Adrenal gland (tissue), 19 donors: Measurements from ENCODE around the gene GASK1A. TPM values are rescaled to one million over a fixed set of nuclear protein-coding genes. Genes with fewer than 3 reads are reported as not detected.

Experiments
- DNase-seq, 7 donors: peaks; one replicate each; pipeline ENCODE4 v3.0.0-alpha.2; 2019 to 2020
- H3K27ac ChIP-seq, 5 donors: fragments of 200-600 bp; sonication (generic) in 4 of 5; 1 replicate in 3 of 5; 2 replicates in 2 of 5; pipeline versions ENCODE4 v1.5.1 to v1.8.0; 2016 to 2020; ENCODE audit warnings: mild to moderate bottlenecking in 1 of 5
- H3K27me3 ChIP-seq: fragments of 200-600 bp; 2 replicates; pipeline ENCODE4 v1.8.0; 2021
- H3K36me3 ChIP-seq, 2 donors: fragments of 200-600 bp; replicated peaks in 1 of 2; 1 replicate in 1 of 2; 2 replicates in 1 of 2; pipeline versions ENCODE4 v1.5.1 to v1.8.0; 2018 to 2022
- H3K4me1 ChIP-seq, 2 donors: fragments of 200-600 bp; replicated peaks in 1 of 2; 1 replicate in 1 of 2; 2 replicates in 1 of 2; pipeline versions ENCODE4 v1.5.1 to v1.8.0; 2018 to 2021
- H3K4me3 ChIP-seq, 4 donors: fragments of 200-600 bp; sonication (generic) in 3 of 4; one replicate each; pipeline ENCODE4 v1.5.1; 2016 to 2018
- H3K9me3 ChIP-seq, 3 donors: fragments of 200-600 bp; sonication (generic) in 1 of 3; replicated peaks in 1 of 3; 1 replicate in 2 of 3; 2 replicates in 1 of 3; pipeline versions ENCODE4 v1.5.1 to v1.8.0; 2016 to 2021
- POLR2A ChIP-seq, 2 donors: fragments of 450-650 bp; IDR thresholded peaks; one replicate each; pipeline ENCODE4 v1.6.1; 2017; ENCODE audit warnings: antibody characterized with exemption in 2 of 2, mild to moderate bottlenecking in 2 of 2, moderate library complexity in 1 of 2
- WGBS, 4 donors: extraction: QIAGEN DNeasy Blood & Tissue Kit in 2 of 4; methylation state at CpG; one replicate each; pipeline versions ENCODE4 v1.1.5 to v1.1.7; 2013 to 2017; 5-methylcytosine and 5-hydroxymethylcytosine counted together
- intact Hi-C, 2 donors: fragments of 100-400 bp; cut with DNase I; formaldehyde crosslinking; loops; one replicate each; pipeline versions ENCODE4 v1.14.1 to v1.15.0; 2022 to 2023
- long read RNA-seq, 10 donors: library from polyadenylated mRNA in 3 of 10; unstranded in 2 of 10; stranded (forward) in 1 of 10; transcript quantifications; one replicate each; pipeline ENCODE4 v2.0.0 and lab custom pipeline, GENCODE V29; 2021 to 2026
- polyA plus RNA-seq, 3 donors: library from polyadenylated mRNA; stranded (reverse); fragments of 200-250 nt in 2 of 3; fragments of 350-450 nt in 1 of 3; fragmentation: Illumina TruSeq in 1 of 3; extraction: RNeasy Lipid Tissue Mini Kit (QIAGEN cat#74804) in 1 of 3; gene quantifications; one replicate each; pipeline ENCODE4 v1.2.3, GENCODE V29; 2013 to 2014
- total RNA-seq, 9 donors: library from RNA; depleted of rRNA in 4 of 9; stranded (reverse); fragments of >200 nt in 4 of 9; fragments of 120-200 nt in 1 of 9; fragmentation: NEBNext Ultra II Directional in 1 of 9; extraction: Animal tissue kit (Norgen Biotek cat#: 25700) in 1 of 9; gene quantifications; one replicate each; pipeline versions ENCODE4 v1.1.0 to v1.2.4, GENCODE V29; 2013 to 2023
- TF ChIP-seq, protein P1 (sequence below), 6 experiments: fragments of 450-650 bp in 4 of 6; fragments of 200-600 bp in 2 of 6; sonication (generic) in 1 of 6; IDR thresholded peaks; 1 replicate in 5 of 6; 2 replicates in 1 of 6; pipeline versions ENCODE4 v1.5.1 to v1.8.0; 2016 to 2021; ENCODE audit warnings: antibody characterized with exemption in 6 of 6, mild to moderate bottlenecking in 2 of 6, moderate library complexity in 1 of 6
- donor health status: healthy with polysubstance abuse.
- donor health status: Bipolar disorder and iron deficiency.
- donor health status: DM: yes; HTN: yes; CAD: no.
- donor health status: DM: no; HTN: no; CAD: no.
- donor health status: DM: no; HTN: no; CAD: no.
- donor health status: DM: yes; HTN: yes; CAD: no.

Gene GASK1A
- total RNA-seq, result 10 to 100 TPM in 2 of 9 donors, 1 to 10 TPM in 7; 2.9 to 15.5 (median 6.2) TPM
- polyA plus RNA-seq, result 1 to 10 TPM; 1.5 to 2.4 (median 2.3) TPM
- long read RNA-seq, donor 1, result 0 reads
- long read RNA-seq, donor 2, result 0 reads
- long read RNA-seq, donor 3, result 0 reads
- long read RNA-seq, donor 4, result 0 reads
- long read RNA-seq, donor 5, partial matches to known transcripts, result 1 of 3 reads
- long read RNA-seq, donor 5, other reads (novel, unspliced or antisense), result 1 of 3 reads
- long read RNA-seq, donor 6, result 0 reads
- long read RNA-seq, donor 7, result 0 reads
- long read RNA-seq, donor 8, result 0 reads
- long read RNA-seq, donor 9, result 0 reads
- long read RNA-seq, donor 10, result 0 reads

DNA sequence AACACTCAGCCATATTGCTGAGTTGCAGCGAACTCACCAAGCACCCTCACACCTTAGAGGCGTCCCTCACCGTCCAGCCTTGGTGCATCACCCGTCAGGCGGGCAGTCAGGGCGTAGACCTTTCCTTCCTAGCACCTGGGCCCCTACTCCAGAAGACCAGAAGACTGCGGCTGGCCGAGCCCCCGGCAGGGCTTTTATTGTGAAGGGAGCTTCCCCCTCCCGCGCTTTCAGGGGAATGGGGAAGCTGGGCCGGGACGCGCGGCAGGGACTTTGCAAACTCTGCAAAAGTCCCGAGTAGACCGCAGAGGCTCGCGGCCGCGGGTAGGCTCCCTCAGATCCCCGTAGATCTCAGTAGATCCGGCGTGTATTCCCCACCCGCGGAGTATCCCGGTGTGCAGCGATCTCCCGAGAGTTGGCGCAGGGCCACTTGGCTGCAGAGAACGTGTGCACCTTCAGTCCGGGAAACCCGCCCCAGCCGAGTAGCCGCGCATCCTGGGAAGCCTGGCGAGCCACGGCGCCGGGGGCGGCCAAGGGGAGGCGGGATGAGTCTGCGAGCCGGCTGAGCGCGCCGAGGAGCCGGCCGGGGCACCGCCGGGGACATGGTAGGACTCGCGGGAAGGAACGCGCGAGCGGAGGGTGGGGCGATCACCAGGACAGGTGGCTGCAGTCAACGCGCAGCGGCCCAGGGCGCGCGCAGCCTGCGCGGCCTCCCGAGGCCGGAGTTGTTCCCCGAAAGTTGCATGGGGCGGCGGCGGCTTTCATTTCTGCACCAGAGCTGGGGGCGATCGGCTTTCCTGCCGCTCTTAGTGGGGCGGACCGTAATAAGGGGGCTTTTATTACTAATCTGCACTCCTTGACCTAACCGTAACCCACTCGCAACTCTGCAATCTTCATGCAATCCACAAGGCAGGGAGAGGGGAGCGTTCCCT is at the start of gene GASK1A:
GASK1A (plus strand) TSS at position 268 of the 929 bp plus-strand sequence; CDS start at position 600, 332 bp downstream.
- 4 to 15% (median 5%) methylated on average over 14 to 80 of the region's 80 CpGs for WGBS, 4 donors
- H3K36me3 ChIP-seq, result no peaks in the 10 kb centered on the region
- peak within 1 kb of the TSS in 3 of 4 donors; percentile 13 to 60 (median 27) for H3K4me3 ChIP-seq
- H3K9me3 ChIP-seq, result no peaks in the 10 kb centered on the region
- H3K4me1 ChIP-seq, result peaks cover 0 to 6% of the 10 kb centered on the region in 2 donors
- TF ChIP-seq, protein P1, sequence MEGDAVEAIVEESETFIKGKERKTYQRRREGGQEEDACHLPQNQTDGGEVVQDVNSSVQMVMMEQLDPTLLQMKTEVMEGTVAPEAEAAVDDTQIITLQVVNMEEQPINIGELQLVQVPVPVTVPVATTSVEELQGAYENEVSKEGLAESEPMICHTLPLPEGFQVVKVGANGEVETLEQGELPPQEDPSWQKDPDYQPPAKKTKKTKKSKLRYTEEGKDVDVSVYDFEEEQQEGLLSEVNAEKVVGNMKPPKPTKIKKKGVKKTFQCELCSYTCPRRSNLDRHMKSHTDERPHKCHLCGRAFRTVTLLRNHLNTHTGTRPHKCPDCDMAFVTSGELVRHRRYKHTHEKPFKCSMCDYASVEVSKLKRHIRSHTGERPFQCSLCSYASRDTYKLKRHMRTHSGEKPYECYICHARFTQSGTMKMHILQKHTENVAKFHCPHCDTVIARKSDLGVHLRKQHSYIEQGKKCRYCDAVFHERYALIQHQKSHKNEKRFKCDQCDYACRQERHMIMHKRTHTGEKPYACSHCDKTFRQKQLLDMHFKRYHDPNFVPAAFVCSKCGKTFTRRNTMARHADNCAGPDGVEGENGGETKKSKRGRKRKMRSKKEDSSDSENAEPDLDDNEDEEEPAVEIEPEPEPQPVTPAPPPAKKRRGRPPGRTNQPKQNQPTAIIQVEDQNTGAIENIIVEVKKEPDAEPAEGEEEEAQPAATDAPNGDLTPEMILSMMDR (IDR thresholded peaks at IDR 0.05), result no peak
- peak in 1 of 2 donors; percentile 14 for TF ChIP-seq POLR2A (IDR thresholded peaks at IDR 0.05)
- H3K27me3 ChIP-seq, result no peaks in the 10 kb centered on the region
- H3K27ac ChIP-seq, result peak within 1 kb of the TSS in 2 of 5 donors; percentile 4 to 61
- peak; percentile 35 to 62 (median 42) for DNase-seq
- intact Hi-C loops, result no loop called here

DNA sequence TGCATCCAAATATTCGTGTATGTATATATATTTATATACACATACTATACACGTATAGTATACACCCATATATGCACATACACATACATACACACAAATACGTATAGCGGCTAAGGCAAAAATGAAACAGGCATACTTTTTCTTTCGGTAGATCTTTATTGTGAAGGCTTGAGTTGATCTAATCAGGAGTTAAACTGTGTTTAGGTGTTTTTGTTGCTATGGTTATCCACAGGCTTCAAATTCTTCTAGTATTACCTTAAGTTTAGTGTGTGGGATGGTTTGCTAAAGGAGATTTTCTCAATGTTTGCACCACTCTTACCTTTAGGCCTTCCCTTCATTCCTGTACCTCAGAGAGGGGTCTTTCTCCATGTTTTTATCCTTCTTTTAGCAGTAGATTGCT is 45.0 kb upstream of the GASK1A start:
- WGBS, 4 donors, result 81 to 84% (median 82%) methylated on average over 5 of the region's 5 CpGs
- intact Hi-C loops, result no loop called here
- no peak for TF ChIP-seq POLR2A (IDR thresholded peaks at IDR 0.05)
- Histone ChIP-seq H3K27ac (no peak overlapping the region), H3K36me3 (no peaks in the 10 kb centered on the region), H3K27me3 (no peaks in the 10 kb centered on the region), H3K4me1 (no peaks in the 10 kb centered on the region), H3K9me3 (no peaks in the 10 kb centered on the region), H3K4me3 (no peak overlapping the region)
- no peak for DNase-seq

DNA sequence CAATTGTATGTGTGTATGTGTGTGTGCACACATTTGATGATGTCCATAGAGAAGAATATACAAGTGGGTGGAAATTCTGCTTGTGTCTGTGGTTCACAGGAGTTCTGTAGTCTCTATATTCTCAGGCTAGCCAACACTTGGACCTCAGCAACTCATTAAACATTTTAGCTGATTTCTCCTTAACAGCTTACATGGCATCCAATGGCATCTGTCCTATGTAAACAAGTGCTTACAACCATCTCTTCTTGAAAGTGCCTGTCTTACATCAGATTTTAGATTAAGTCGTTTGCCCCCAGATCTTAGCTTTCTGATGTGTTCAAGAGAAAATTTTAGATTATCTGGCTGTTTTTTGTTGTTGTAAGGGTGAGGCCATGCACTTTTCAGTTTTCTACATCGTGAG is 44.2 kb upstream of the GASK1A start:
- Histone ChIP-seq H3K27ac (no peak overlapping the region), H3K4me3 (no peak overlapping the region), H3K9me3 (no peaks in the 10 kb centered on the region), H3K27me3 (no peaks in the 10 kb centered on the region), H3K36me3 (no peaks in the 10 kb centered on the region), H3K4me1 (no peaks in the 10 kb centered on the region)
- DNase-seq, result no peak
- intact Hi-C loops, result no loop called here
- 58 to 61% (median 58%) methylated on average over 2 of the region's 2 CpGs for WGBS, 4 donors
- TF ChIP-seq, protein P1 (IDR thresholded peaks at IDR 0.05), result no peak
- TF ChIP-seq POLR2A (IDR thresholded peaks at IDR 0.05), result no peak

DNA sequence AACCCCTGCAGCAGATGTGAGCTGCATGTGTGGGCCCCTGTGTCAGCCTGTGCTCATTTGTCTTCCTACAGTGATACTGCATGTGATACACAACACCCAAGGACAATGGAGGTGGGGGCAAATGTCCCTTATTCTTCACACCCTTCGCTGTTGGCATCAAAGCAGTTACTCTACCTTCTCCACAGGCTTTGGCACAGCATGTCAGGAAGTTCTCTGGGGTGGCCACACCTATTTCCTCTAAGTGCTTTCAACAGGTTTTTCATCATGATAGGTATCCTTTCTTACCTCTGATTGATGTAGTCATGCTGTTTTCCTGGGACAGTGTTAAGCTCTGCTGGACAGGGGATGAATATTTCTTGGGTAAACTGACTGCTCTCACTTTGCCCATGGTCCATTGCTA is 43.6 kb upstream of the GASK1A start:
- WGBS, 4 donors, result 79 to 86% (median 83%) methylated on average over 1 of the region's 1 CpG
- Histone ChIP-seq H3K9me3 (no peaks in the 10 kb centered on the region), H3K27me3 (no peaks in the 10 kb centered on the region), H3K4me3 (no peak overlapping the region), H3K36me3 (no peaks in the 10 kb centered on the region), H3K4me1 (no peaks in the 10 kb centered on the region), H3K27ac (no peak overlapping the region)
- intact Hi-C loops, result no loop called here
- TF ChIP-seq, protein P1 (IDR thresholded peaks at IDR 0.05), result no peak
- no peak for TF ChIP-seq POLR2A (IDR thresholded peaks at IDR 0.05)
- no peak for DNase-seq
